GM13976 (cell line): ENCODE data around the gene RBMS1.

Source experiments
- DNase-seq: peaks from one replicate; pipeline ENCODE4 v3.0.0; 2012; ENCODE audit warnings: low spot score
- CTCF ChIP-seq: IDR thresholded peaks from 2 replicates; pipeline ENCODE4 v1.5.1; 2012; ENCODE audit warnings: borderline replicate concordance, mild to moderate bottlenecking; ENCODE audit not compliant: insufficient read depth; ENCODE audit errors: extremely low read depth, missing control alignments, control extremely low read depth
- in situ Hi-C: fragments of 300-500 bp; cut with MboI; formaldehyde crosslinking; loops from one replicate; pipeline ENCODE4 v1.12.0; 2022; ENCODE audit warnings: low sequenced_read_pairs, mixed read lengths, inconsistent platforms; ENCODE audit not compliant: unreplicated experiment

Gene RBMS1

DNA sequence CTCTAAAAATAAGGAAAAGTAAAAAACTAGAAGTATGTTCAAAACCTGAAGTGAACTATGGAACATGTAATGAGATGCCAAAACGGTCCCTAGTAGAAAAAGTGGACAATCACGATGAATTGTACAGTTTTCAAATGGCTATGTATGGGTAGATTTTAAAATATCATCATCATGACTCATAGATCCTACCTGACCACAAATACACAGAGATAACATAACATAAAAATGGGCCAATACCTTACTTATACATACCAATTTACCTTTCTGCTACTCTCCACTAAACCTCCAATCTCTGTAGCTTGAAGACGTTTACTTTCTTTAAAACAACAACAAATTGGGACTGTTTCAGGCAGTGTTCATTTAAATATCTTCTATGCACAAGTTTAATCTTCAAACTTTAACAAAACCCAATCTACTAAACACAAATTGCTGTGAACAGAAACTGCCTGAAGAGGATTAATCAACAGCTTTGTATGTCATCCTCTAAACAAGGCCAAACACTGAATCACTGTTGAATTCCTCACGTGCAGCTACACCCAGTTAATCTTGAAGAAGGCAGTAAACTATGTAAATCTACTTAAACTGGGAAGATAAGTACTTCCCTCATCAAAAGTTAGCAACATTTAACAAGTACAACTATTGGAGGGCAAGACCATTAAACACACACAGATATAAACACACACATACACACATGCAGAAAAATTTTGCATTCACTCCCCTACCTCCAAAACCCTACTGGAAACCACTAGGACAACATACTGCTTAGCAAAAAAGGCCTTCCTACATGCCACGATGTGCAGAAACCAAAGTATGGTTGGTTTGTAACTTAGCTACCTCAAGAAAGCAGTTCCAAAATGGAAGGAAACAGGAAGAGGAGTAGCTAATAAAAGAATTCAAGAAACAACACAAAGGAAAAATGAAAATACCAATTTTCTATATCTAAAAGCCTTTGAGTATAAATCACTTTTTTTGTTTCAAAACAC is 90.3 kb downstream of the RBMS1 start:
- no peak for DNase-seq
- TF ChIP-seq CTCF: no peak
- in situ Hi-C loops: no loop called here

GRCh38 chr2:160402501-160402900 is 91.1 kb downstream of the RBMS1 start:
- DNase-seq: no peak
- peak; percentile 3 for TF ChIP-seq CTCF
- in situ Hi-C loops: no loop called here

GRCh38 chr2:160401895-160402294 is 91.7 kb downstream of the RBMS1 start:
- in situ Hi-C loops: no loop called here
- no peak for DNase-seq
- TF ChIP-seq CTCF: no peak

GRCh38 chr2:160399880-160400279 is 93.7 kb downstream of the RBMS1 start:
- no peak for TF ChIP-seq CTCF
- no peak for DNase-seq
- in situ Hi-C loops: no loop called here

DNA sequence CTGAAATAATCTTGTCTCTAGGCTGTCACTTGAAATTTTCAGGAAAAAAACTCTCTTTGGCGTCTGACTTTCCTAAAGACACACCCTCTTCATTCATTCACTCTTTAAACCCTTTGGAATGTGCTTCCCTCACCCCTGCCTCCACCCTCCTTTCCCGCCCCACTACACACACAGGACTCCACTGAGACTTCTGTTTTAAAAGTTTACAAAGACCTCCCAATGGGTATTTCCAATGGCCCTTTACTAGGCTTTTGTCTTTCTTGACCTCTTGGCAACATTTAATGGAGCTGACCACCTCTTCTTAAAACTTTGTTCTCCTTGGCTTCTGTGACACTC is 96.1 kb downstream of the RBMS1 start:
- DNase-seq: no peak
- no peak for TF ChIP-seq CTCF
- in situ Hi-C loops: no loop called here

DNA sequence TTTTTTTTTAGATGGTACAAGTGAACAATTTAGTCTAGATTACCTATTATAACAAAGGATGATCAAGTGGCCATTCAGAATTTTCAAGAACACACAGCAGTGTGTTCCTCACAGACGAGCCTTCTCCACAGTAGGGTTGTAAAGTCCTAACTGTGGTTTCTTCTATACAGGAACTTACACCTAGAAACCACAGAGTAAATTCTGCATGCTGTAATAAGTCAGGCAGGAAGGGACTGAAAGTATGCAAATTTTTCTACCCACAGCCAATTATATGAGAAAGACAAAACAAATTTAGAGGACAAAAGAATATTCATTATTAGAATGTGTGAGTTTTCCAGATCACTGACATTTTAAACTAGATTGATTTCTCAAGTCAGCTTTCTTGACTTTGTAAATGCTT is 99.5 kb downstream of the RBMS1 start:
- DNase-seq: peak; percentile 46
- in situ Hi-C loops: no loop called here
- TF ChIP-seq CTCF: no peak
